ENCODE measurements around the gene WDFY2.
A peak's percentile ranks its signal among the peaks of the same experiment; 100 is the strongest.

- TF ChIP-seq TAF1 (IDR thresholded peaks at IDR 0.05; ENCODE audit: low read depth, low read length) (no peak), EP300 (IDR thresholded peaks at IDR 0.05; ENCODE audit: borderline replicate concordance in 1 of 2, low read depth in 2 of 2, low read length in 2 of 2) (no peak), POLR2A (IDR thresholded peaks at IDR 0.05; ENCODE audit: control extremely low read depth in 1 of 2, low read depth in 2 of 2, low read length in 2 of 2) (no peak), SIN3A (conservative IDR thresholded peaks at IDR 0.05 in 1 of 2, IDR thresholded peaks at IDR 0.05 in 1 of 2; ENCODE audit: low read depth in 1 of 2, low read length in 2 of 2) (no peak), RAD21 (IDR thresholded peaks at IDR 0.05 in 1 of 2, conservative IDR thresholded peaks at IDR 0.05 in 1 of 2; ENCODE audit: low read depth in 2 of 2, low read length in 2 of 2) (no peak), PHF8 (conservative IDR thresholded peaks at IDR 0.05; ENCODE audit: low read depth, low read length) (no peak), CEBPB (IDR thresholded peaks at IDR 0.05; ENCODE audit: low read depth, low read length) (peak; percentile 57; the same call in 1 of the 2 replicates), POLR2AphosphoS5 (IDR thresholded peaks at IDR 0.05; ENCODE audit: low read depth, low read length) (no peak), HDAC6 (IDR thresholded peaks at IDR 0.05; ENCODE audit: low read depth, low read length) (no peak), TEAD4 (IDR thresholded peaks at IDR 0.05; ENCODE audit: low read depth, low read length) (no peak)
- TF ChIP-seq, protein P1, sequence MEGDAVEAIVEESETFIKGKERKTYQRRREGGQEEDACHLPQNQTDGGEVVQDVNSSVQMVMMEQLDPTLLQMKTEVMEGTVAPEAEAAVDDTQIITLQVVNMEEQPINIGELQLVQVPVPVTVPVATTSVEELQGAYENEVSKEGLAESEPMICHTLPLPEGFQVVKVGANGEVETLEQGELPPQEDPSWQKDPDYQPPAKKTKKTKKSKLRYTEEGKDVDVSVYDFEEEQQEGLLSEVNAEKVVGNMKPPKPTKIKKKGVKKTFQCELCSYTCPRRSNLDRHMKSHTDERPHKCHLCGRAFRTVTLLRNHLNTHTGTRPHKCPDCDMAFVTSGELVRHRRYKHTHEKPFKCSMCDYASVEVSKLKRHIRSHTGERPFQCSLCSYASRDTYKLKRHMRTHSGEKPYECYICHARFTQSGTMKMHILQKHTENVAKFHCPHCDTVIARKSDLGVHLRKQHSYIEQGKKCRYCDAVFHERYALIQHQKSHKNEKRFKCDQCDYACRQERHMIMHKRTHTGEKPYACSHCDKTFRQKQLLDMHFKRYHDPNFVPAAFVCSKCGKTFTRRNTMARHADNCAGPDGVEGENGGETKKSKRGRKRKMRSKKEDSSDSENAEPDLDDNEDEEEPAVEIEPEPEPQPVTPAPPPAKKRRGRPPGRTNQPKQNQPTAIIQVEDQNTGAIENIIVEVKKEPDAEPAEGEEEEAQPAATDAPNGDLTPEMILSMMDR (IDR thresholded peaks at IDR 0.05; ENCODE audit: control extremely low read depth in 1 of 3, insufficient read depth in 1 of 3, low read depth in 1 of 3, low read length in 3 of 3), result no peak
Observed at GRCh38 chr13:51557875-51558612, 26.2 kb upstream of the WDFY2 start.

Measured in H1 (cell line).